HEK293T (cell line): ENCODE measurements around the gene SLC9A2.

Experiments used
- CTCF ChIA-PET: fragments of 350-600 bp; formaldehyde crosslinking; extraction: SDS; loops from one replicate; lab custom pipeline; 2021; ENCODE audit warnings: antibody characterized with exemption, inconsistent platforms; lab: Yijun Ruan, JAX
- POLR2A ChIA-PET: fragments of 350-600 bp; formaldehyde crosslinking; extraction: SDS; loops from one replicate; lab custom pipeline; 2020; ENCODE audit warnings: antibody characterized with exemption, inconsistent platforms; lab: Yijun Ruan, JAX
- DNase-seq: peaks from one replicate; pipeline ENCODE4 v3.0.0; 2012; ENCODE audit warnings: mixed read lengths; ENCODE audit errors: extremely low spot score
- ARNT ChIP-seq: fragments of 450-650 bp; IDR thresholded peaks from 2 replicates; pipeline ENCODE4 v1.6.1; 2017; ENCODE audit warnings: mild to moderate bottlenecking
- BHLHE40 ChIP-seq: fragments of 450-650 bp; IDR thresholded peaks from 2 replicates; pipeline ENCODE4 v1.6.1; 2016; ENCODE audit warnings: mild to moderate bottlenecking, moderate library complexity, borderline replicate concordance
- CTBP1 ChIP-seq: fragments of 450-650 bp; IDR thresholded peaks from 2 replicates; pipeline ENCODE4 v1.6.1; 2016; ENCODE audit warnings: borderline replicate concordance
- ELF4 ChIP-seq: fragments of 450-650 bp; IDR thresholded peaks from 2 replicates; pipeline ENCODE4 v1.6.1; 2017; ENCODE audit warnings: antibody characterized with exemption
- FOXA1 ChIP-seq: fragments of 450-650 bp; IDR thresholded peaks from 2 replicates; pipeline ENCODE4 v1.6.1; 2016; ENCODE audit warnings: mild to moderate bottlenecking
- FOXK2 ChIP-seq: fragments of 450-650 bp; IDR thresholded peaks from 2 replicates; pipeline ENCODE4 v1.6.1; 2016; ENCODE audit warnings: mild to moderate bottlenecking
- FOXM1 ChIP-seq: fragments of 450-650 bp; IDR thresholded peaks from 2 replicates; pipeline ENCODE4 v1.6.1; 2017; ENCODE audit warnings: mild to moderate bottlenecking, borderline replicate concordance
- HDGF ChIP-seq: fragments of 450-650 bp; IDR thresholded peaks from 2 replicates; pipeline ENCODE4 v1.6.1; 2017; ENCODE audit warnings: antibody characterized with exemption, borderline replicate concordance
- L3MBTL2 ChIP-seq: fragments of 450-650 bp; conservative IDR thresholded peaks from 2 replicates; pipeline ENCODE4 v1.6.1; 2016; ENCODE audit warnings: mild to moderate bottlenecking
- LEF1 ChIP-seq: fragments of 450-650 bp; IDR thresholded peaks from 2 replicates; pipeline ENCODE4 v1.6.1; 2017; ENCODE audit warnings: mild to moderate bottlenecking, borderline replicate concordance
- NFRKB ChIP-seq: fragments of 450-650 bp; IDR thresholded peaks from 2 replicates; pipeline ENCODE4 v1.6.1; 2016; ENCODE audit warnings: mild to moderate bottlenecking, moderate library complexity
- SP1 ChIP-seq: fragments of 450-650 bp; IDR thresholded peaks from 2 replicates; pipeline ENCODE4 v1.6.1; 2017
- SUZ12 ChIP-seq: fragments of 450-650 bp; IDR thresholded peaks from 2 replicates; pipeline ENCODE4 v1.6.1; 2016; ENCODE audit warnings: mild to moderate bottlenecking
- TARDBP ChIP-seq: fragments of 450-650 bp; IDR thresholded peaks from 2 replicates; pipeline ENCODE4 v1.6.1; 2016
- ZNF384 ChIP-seq: fragments of 450-650 bp; IDR thresholded peaks from 2 replicates; pipeline ENCODE4 v1.6.1; 2016
- TF ChIP-seq, protein P1 (sequence below): fragments of 450-650 bp; IDR thresholded peaks from 2 replicates; pipeline ENCODE4 v1.6.1; 2016

The SLC9A2 gene

DNA sequence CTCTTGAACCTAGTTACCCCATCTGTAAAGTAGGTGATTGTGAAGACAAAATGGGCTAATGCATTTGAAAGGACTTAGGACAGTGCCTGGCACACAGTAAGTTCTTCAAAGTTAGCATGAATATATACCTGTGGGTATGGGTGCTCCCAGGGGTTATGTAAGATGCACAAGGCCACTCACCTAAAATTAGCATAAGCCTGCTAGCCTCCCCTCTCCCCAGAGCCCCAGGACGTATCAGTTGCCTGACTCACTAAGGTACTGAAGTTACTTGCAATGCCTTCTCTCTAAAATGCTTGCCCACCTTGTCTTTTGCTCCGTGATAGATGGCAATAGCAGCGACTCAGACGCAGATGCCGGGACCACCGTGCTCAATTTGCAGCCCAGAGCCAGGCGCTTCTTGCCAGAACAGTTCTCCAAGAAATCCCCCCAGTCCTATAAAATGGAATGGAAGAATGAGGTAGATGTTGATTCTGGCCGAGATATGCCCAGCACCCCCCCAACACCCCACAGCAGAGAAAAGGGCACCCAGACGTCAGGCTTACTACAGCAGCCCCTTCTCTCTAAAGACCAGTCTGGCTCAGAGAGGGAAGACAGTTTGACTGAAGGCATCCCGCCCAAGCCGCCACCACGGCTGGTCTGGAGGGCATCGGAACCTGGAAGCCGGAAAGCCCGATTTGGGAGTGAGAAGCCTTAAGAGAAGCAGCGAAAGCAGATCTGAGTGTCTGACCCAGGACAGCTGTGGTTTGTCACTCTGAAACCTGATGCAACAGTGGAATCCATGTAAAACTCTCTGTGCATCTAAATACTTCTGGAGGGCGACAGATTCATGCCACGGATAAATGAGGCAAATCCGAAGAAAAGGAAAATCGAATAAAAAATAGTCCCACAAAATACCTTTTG lies 88.7 kb downstream of the SLC9A2 start:
- ChIA-PET POLR2A (no interaction called here), CTCF (no interaction called here)
- DNase-seq = no peak
- TF ChIP-seq BHLHE40 (no peak), LEF1 (no peak), ELF4 (no peak), CTBP1 (no peak), SUZ12 (no peak)
- TF ChIP-seq, protein P1, sequence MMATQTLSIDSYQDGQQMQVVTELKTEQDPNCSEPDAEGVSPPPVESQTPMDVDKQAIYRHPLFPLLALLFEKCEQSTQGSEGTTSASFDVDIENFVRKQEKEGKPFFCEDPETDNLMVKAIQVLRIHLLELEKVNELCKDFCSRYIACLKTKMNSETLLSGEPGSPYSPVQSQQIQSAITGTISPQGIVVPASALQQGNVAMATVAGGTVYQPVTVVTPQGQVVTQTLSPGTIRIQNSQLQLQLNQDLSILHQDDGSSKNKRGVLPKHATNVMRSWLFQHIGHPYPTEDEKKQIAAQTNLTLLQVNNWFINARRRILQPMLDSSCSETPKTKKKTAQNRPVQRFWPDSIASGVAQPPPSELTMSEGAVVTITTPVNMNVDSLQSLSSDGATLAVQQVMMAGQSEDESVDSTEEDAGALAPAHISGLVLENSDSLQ = no peak

DNA sequence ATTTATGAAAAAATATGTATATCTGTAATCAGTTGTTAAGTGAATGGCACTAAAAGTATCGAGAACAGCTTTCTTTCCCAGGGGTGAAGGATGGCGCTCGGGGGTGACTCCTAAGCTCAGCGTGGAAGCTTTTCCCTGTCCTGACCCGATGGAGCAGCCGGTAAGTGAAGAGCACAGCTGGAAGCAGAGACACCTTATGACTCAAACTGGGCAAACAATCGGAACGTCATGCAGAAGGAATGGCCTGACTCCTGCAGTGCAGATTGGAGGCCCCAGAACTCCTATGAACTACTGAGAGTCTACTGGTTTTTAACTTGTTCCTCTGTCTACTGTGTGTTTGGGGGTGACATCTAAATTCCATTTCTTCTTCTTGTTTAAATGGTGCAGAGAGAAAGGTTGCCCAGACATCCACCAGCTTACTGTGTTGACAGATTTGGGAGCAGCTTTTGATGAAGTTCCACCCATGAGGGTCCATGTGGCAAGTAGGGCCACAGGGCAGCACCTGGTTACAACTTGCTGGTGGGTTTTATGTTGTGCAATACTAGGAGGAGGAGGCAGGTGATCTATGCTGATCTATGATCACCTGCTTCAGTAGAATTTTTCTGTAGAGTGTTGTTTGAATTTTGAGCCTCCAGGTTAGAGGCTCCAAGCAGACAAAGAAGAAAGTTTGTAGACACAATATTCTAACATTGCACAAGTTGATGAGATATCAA lies 89.7 kb downstream of the SLC9A2 start:
- TF ChIP-seq ZNF384 (no peak), SUZ12 (no peak), FOXK2 (no peak), ARNT (no peak), NFRKB (no peak), ELF4 (no peak), HDGF (no peak), BHLHE40 (no peak), TARDBP (no peak), SP1 (no peak), CTBP1 (no peak), FOXA1 (no peak), L3MBTL2 (no peak), FOXM1 (no peak), LEF1 (no peak)
- TF ChIP-seq, protein P1 = no peak
- CTCF ChIA-PET = interaction anchor here (0.6 kb wide), 1 partner anchor 483 kb away, joined by 3 read pairs; no protein-coding TSS in a partner anchor
- POLR2A ChIA-PET = no interaction called here
- peak; percentile 12 for DNase-seq

DNA sequence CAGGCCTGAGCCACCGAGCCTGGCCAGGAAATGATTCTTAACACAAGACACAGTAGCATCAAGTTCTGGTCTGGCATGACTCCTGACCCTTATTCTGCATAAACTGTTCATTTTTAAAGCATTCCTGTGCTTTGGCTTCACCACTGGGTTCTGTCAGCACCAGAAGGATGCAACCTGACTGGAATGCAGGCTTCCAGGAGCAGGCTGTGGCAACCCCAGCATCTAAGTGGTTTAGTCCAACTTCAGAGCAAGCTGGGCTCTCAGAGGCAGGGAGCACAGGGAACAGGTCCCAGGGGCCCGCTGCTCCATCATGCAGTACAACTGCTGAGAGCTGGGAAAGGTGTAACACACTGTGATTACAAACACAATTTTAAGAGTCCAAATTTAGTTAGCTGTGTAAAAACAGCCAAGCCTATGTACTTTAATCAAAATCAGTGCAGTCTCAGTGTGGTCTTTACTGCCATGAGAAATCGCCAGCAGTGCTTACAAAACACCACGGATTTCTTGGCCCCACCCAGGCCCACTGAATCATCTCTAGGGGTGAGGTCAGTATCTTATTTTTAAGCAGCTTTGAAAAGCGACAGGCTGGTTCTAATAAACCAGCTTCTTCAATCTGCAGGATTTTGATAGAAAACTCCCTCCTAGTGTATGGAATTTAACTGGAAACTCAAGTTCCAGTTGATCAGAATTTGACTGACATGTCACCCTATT lies 98.1 kb downstream of the SLC9A2 start:
- no peak for DNase-seq
- TF ChIP-seq SP1 = no peak
- no peak for TF ChIP-seq FOXM1
- TF ChIP-seq HDGF = no peak
- no peak for TF ChIP-seq LEF1
- no peak for TF ChIP-seq NFRKB
- TF ChIP-seq FOXK2 = no peak
- TF ChIP-seq, protein P1 = no peak
- no peak for TF ChIP-seq BHLHE40
- no peak for TF ChIP-seq ARNT
- no peak for TF ChIP-seq CTBP1
- no peak for TF ChIP-seq ELF4
- TF ChIP-seq L3MBTL2 = no peak
- TF ChIP-seq FOXA1 = no peak
- no peak for TF ChIP-seq TARDBP
- TF ChIP-seq ZNF384 = no peak
- TF ChIP-seq SUZ12 = no peak
- ChIA-PET POLR2A (no interaction called here), CTCF (no interaction called here)

DNA sequence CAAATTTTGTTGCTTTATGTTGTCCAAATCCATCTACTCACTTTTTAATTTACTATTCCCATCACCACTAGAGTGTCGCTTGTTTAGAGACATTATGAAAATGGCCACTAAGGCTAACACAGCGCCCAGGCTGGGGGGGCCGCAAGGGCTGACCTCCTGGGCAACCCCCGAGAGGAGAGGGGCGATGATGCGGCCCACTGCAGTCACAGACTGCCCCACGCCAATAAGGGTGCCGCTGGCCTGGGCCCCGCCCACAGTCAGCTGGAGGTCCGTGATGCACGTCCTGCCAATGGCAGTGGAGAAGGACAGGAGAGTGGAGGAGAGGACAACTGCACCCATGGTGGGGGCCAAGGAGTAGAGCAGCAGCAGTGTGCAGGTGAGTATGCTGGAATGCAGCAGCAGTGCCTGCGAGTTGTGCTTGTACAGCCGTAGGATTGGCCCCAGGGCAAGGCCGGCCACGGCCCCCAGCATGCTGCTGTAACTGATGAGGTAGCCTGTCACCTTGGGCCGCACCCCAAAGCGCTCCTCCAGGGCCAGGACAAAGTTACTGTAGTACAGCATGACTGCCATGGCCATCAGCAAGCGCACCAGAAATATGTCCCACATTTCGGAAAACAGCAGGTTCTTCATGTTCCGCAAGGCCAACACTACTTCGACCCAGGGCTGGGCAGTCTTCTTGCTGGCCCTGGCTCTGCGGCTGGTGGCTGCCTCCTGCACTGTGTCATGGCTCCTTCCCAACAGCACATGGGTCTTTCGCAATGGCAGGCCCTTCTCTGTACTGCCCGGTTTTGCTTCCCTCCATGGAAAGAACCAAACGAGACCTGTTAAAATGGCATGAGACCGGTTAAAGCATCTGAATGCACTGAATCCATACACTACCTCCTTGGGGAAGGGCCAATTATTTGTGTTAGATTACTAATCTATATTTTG lies 99.3 kb downstream of the SLC9A2 start:
- ChIA-PET CTCF (no interaction called here), POLR2A (no interaction called here)
- TF ChIP-seq LEF1 (no peak), SUZ12 (no peak), TARDBP (no peak), L3MBTL2 (no peak), FOXA1 (no peak), CTBP1 (no peak), BHLHE40 (no peak), FOXK2 (no peak), HDGF (no peak)
- TF ChIP-seq, protein P1 = no peak
- no peak for DNase-seq
